Activated CD4-positive, alpha-beta T cell treated with anti-CD3 and anti-CD28 coated beads, Interleukin-2, amount 10 ng/mL, durations not matched to agents 7 days and 5 days (primary cell): ENCODE results near the gene CLIP4. TPM values are rescaled to one million over a fixed set of nuclear protein-coding genes. Genes with fewer than 3 reads are reported as not detected.

ENCODE experiments used
- CTCF ChIA-PET: fragments of 350-600 bp; sonication (Branson Sonifier 250); formaldehyde crosslinking; loops from one replicate; lab custom pipeline; 2021; ENCODE audit warnings: antibody characterized with exemption; lab: Charles Lee
- POLR2A ChIA-PET: fragments of 350-600 bp; sonication (Branson Sonifier 250); formaldehyde crosslinking; loops from one replicate; lab custom pipeline; 2021; ENCODE audit warnings: antibody characterized with exemption; lab: Charles Lee
- DNase-seq: peaks from one replicate; pipeline ENCODE4 v3.0.0-alpha.2; 2020
- H3K27ac Mint-ChIP-seq: one replicate; pipeline ENCODE4 v1.8.0; 2021; ENCODE audit warnings: mild to moderate bottlenecking, moderate library complexity, mixed read lengths
- H3K27me3 Mint-ChIP-seq: one replicate; pipeline ENCODE4 v1.8.0; 2021; ENCODE audit warnings: mixed read lengths
- H3K36me3 Mint-ChIP-seq: one replicate; pipeline ENCODE4 v1.8.0; 2021; ENCODE audit warnings: low read depth, mixed read lengths
- H3K4me1 Mint-ChIP-seq: one replicate; pipeline ENCODE4 v1.8.0; 2021; ENCODE audit warnings: mixed read lengths
- H3K4me3 Mint-ChIP-seq: one replicate; pipeline ENCODE4 v1.8.0; 2021; ENCODE audit warnings: mild to moderate bottlenecking, moderate library complexity, mixed read lengths
- H3K9me3 Mint-ChIP-seq: one replicate; pipeline ENCODE4 v1.8.0; 2021; ENCODE audit warnings: mixed read lengths
- total RNA-seq, 2 experiments: library from RNA; stranded (reverse); gene quantifications; one replicate each; pipeline ENCODE4 v1.2.3, GENCODE V29; 2021

Gene CLIP4
- total RNA-seq, 2 experiments from 2014 or later = 23.4 to 23.8 TPM

DNA sequence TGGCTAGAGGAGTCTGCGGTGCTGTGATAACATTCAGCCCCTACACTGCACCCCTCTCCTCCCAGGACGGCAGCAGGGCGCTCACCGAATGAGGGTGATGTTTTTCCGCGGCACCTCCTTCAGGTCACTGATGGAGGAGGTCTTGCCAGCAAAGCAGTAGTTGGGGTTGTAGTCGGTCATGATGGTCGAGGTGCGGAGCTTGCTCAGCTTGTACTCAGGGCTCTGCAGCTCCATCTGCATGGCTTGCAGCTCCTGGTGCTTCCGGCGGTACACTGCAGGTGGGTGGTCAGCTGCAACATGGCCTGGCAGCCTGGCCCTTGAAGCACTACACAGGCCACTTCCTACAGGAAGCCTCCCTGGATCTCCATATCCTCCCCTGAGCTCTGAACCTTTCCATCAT, 108.0 kb downstream of the CLIP4 start:
- H3K4me1 Mint-ChIP-seq = no peaks in the 10 kb centered on the region
- POLR2A ChIA-PET = no interaction called here
- no peaks in the 10 kb centered on the region for H3K36me3 Mint-ChIP-seq
- DNase-seq = no peak
- H3K27ac Mint-ChIP-seq = no peak overlapping the region
- no peak overlapping the region for H3K4me3 Mint-ChIP-seq
- CTCF ChIA-PET = interaction anchor here (1.1 kb wide), 1 partner anchor 9 kb away, joined by 3 read pairs; no protein-coding TSS in a partner anchor
- H3K27me3 Mint-ChIP-seq = no peaks in the 10 kb centered on the region
- no peaks in the 10 kb centered on the region for H3K9me3 Mint-ChIP-seq

DNA sequence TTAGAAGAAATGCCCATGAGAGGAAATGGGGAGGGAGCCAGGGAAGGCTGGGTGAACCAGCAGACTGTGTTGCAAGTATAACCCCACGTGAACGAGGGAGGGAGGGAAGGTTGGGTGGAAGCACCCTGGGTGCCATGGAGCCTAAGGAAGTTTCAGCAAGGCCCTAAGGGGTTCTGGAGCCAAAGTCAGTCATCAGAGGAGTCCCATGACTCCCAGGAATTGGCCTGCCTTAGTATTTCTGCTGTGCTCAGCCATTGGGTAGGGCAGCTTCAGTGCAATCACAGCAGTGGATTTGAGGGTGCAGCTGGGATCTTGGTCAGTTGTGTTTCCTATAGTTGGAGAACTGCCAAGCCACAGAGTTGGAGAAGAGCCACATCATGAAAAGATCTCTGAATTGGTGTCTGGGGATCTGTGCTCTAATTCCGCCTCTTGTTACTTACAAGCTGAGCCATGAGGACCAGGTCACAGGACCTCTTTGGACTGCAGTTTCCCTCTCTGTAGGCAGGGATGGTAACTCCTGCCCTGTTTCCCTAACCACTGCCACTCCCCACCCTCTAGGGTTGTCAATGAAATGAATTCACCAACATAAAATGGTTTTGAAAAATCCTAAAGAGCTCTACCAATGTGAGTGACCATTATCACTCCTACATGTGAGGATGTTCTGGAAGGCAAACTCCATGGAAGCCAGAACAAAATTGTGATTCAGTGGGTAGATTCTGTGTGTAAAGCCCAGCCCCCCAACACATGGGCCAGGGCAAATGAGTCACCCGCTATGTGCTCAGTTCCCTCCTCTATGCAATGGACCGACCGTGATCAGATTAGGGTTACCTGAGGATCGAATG, 108.9 kb downstream of the CLIP4 start:
- no peaks in the 10 kb centered on the region for H3K4me1 Mint-ChIP-seq
- H3K9me3 Mint-ChIP-seq = no peaks in the 10 kb centered on the region
- H3K27me3 Mint-ChIP-seq = no peaks in the 10 kb centered on the region
- no peaks in the 10 kb centered on the region for H3K36me3 Mint-ChIP-seq
- no peak overlapping the region for H3K4me3 Mint-ChIP-seq
- DNase-seq = no peak
- POLR2A ChIA-PET = interaction anchor here (0.6 kb wide), 1 partner anchor 245 kb away, joined by 4 read pairs; no protein-coding TSS in a partner anchor
- CTCF ChIA-PET = interaction anchor here (1.1 kb wide), 1 partner anchor 10 kb away, joined by 3 read pairs; no protein-coding TSS in a partner anchor
- no peak overlapping the region for H3K27ac Mint-ChIP-seq

DNA sequence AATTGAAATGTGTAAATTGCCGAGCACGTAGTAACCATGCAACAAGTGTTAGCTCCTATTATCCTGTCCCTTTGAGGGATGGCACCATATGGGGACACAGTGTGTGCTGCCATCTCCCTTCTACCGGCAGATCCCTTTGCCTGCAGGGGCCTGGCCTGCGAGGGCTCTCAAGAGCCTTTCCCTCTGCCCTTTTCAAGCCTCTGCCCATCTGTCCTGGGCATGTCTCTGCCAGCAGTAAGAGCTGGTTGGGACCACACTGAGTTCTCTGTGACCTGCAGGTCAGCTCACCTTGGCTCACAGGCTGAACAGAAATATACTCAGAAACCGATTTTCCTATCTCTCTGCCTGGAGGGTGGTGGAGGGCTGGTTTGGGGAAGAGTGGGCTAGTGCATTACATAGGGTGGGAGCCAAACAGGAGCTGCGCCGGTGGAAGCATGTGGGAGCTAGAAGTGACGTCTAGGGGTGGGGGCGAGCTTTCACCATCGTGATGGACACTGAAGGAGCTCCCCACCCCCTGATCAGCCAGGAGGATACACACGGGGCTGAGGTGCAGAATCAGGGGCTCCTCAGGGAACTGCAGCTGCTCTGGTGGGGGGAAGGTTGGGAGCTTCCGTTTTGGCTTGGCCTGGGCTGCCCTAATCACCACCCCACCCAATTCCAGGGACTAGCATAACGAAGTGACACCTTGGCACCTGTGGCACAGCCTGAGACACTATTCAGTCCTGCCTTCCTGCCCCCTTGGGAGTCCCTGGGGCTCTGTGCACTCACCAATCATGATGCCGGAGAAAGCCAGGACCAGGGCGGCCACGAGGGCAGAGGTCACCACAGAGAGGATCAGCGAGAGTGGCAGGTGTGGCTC, 109.7 kb downstream of the CLIP4 start:
- Mint-ChIP-seq H3K4me3 (no peak overlapping the region), H3K36me3 (no peaks in the 10 kb centered on the region), H3K27me3 (no peaks in the 10 kb centered on the region), H3K9me3 (no peaks in the 10 kb centered on the region), H3K4me1 (no peaks in the 10 kb centered on the region), H3K27ac (no peak overlapping the region)
- ChIA-PET POLR2A (no interaction called here), CTCF (no interaction called here)
- DNase-seq = no peak

DNA sequence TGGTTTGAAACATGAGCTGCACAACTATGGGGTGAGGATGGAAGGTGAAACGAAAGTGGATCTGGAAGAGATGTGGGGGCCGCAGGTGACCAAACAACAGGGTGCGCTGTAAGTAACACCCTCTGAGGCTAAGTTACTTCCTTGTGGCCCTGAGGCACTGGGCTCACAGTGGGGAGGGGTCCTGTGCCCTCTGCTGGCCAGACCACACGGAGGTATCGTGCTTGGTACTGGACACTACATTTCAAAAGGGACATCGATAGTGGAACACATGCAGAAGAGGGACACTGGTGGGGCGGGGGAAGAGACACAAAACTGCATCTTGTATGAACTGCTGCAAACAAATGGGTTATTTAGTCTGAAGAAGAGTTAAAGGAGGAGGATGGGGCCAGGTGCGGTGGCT, 110.6 kb downstream of the CLIP4 start:
- Mint-ChIP-seq H3K4me1 (no peaks in the 10 kb centered on the region), H3K4me3 (no peak overlapping the region), H3K9me3 (no peaks in the 10 kb centered on the region), H3K36me3 (no peaks in the 10 kb centered on the region), H3K27me3 (no peaks in the 10 kb centered on the region), H3K27ac (no peak overlapping the region)
- DNase-seq = no peak
- CTCF ChIA-PET = no interaction called here
- POLR2A ChIA-PET = no interaction called here

DNA sequence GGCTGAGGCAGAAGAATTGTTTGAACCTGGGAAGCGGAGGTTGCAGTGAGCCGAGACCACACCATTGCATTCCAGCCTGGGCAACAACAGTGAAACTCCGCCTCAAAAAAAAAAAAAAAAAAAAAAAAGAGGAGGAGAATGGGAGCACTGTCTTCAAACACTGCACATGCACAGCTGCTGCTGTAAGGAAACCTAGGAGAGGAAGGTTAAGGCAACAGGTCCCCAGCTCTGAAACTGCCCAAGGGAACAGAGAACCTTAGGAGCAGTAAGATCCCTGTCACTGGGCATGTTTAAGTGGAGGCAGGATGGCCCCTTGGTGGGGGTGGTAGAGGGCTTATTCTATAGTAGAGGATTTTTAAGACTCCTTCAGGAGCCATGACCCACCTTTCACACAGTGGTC, 111.2 kb downstream of the CLIP4 start:
- no peak overlapping the region for H3K27ac Mint-ChIP-seq
- no peaks in the 10 kb centered on the region for H3K9me3 Mint-ChIP-seq
- H3K4me3 Mint-ChIP-seq = no peak overlapping the region
- ChIA-PET CTCF (no interaction called here), POLR2A (no interaction called here)
- no peak for DNase-seq
- no peaks in the 10 kb centered on the region for H3K4me1 Mint-ChIP-seq
- H3K27me3 Mint-ChIP-seq = no peaks in the 10 kb centered on the region
- no peaks in the 10 kb centered on the region for H3K36me3 Mint-ChIP-seq

DNA sequence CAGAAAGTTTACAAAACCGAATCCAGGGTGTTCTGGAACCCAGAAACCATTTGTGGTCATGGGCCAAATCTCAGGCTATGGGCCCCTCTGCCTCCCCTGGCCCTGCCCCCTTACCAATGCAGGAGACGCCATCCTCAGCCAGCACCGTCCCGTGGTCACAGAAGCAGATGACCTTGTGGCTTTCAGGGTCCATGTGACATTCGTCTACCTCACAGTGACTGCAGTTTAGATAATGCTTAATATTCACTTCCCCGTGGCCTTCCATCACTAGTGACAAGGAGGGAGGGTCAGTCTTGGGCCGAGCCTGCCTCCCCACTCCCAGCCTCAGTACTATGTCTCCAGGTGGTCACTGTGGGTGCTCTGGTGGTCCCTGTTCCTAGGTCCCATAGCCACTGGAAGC, 111.6 kb downstream of the CLIP4 start:
- no peak overlapping the region for H3K27ac Mint-ChIP-seq
- H3K4me1 Mint-ChIP-seq = no peaks in the 10 kb centered on the region
- POLR2A ChIA-PET = no interaction called here
- CTCF ChIA-PET = interaction anchor here (0.9 kb wide), 1 partner anchor 185 kb away, joined by 3 read pairs; no protein-coding TSS in a partner anchor
- no peaks in the 10 kb centered on the region for H3K36me3 Mint-ChIP-seq
- H3K9me3 Mint-ChIP-seq = no peaks in the 10 kb centered on the region
- DNase-seq = no peak
- no peak overlapping the region for H3K4me3 Mint-ChIP-seq
- H3K27me3 Mint-ChIP-seq = no peaks in the 10 kb centered on the region

DNA sequence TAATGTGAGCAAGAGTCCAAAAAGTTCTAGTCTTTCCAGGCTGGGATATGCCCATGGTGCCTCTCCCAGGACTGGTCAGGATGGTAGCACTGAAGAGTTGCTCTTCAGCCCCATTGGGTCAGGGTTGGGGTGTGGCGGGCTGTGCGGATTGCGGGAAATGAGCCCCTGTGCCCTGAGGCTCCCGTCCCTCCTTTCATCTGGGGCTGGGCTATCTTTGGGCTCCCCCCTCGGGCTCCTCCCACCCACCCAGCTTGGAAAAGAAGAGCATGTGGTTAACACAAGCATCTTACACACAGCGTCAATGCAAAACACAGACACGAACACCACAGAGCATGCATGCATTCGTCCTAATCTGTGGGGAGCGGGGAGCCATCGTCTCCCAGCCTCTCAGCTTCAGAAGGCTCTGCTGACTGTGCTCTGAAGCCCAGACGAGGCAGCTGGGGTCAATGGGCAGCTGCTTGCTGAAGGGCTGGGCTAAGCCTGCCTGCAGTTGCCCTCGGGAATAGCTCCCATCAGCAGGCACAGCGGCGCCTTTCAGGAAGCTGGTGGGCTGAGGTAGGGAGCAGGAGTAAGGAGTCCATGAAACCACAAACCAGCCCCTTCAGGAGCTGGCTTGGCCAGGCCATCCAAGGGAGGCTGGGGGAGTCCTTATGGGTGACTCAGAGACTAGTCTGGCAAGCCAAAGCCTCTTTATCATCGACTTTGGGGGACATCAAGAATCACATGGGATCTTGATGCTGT, 112.9 kb downstream of the CLIP4 start:
- Mint-ChIP-seq H3K27ac (no peak overlapping the region), H3K4me3 (no peak overlapping the region), H3K27me3 (no peaks in the 10 kb centered on the region), H3K9me3 (no peaks in the 10 kb centered on the region), H3K36me3 (no peaks in the 10 kb centered on the region), H3K4me1 (no peaks in the 10 kb centered on the region)
- no peak for DNase-seq
- POLR2A ChIA-PET = no interaction called here
- CTCF ChIA-PET = interaction anchor here (0.9 kb wide), 1 partner anchor 186 kb away, joined by 3 read pairs; no protein-coding TSS in a partner anchor

DNA sequence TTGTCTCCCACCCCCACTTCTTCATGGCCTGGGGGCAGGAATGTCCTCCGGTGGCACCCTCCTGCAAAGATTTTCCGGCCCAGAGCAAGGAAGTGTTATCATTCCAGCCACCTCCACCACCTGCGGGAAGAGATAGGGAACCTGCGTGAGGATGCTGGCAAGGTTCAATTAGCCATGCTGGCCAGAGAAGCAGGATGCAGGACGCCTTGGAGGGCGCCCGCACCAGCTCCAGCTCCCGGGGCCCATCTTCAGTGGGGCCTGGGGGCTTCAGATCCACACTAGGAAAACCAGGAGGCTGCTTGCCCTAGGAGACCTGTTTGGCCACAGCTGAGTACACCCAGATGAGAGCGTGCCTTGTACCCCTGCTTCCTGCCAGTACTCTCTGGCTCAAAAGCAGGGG, 113.7 kb downstream of the CLIP4 start:
- POLR2A ChIA-PET = no interaction called here
- no peak for DNase-seq
- CTCF ChIA-PET = no interaction called here
- Mint-ChIP-seq H3K36me3 (no peaks in the 10 kb centered on the region), H3K27me3 (peaks cover 3% of the 10 kb centered on the region), H3K27ac (no peak overlapping the region), H3K4me1 (no peaks in the 10 kb centered on the region), H3K9me3 (no peaks in the 10 kb centered on the region), H3K4me3 (no peak overlapping the region)

DNA sequence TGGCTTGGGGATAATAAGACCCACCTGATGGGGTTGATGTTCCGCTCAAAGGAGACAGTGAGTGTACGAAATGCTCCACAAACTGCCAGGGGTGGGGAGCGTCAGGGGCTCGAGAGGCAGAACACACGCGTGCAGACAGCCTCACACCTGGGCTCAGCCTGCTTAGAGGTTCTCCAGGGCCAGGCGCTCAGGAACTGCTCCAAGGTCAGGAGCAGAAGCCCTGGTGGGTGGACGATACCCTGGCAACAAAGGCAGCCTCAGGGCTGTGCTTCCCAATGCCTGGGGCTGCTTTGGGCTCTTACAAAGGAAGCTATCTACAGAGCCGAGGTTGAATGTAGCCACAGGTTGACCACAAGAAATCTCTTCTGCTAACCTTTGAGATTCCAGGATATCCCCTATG, 114.4 kb downstream of the CLIP4 start:
- H3K27me3 Mint-ChIP-seq = peaks cover 3% of the 10 kb centered on the region
- no peaks in the 10 kb centered on the region for H3K9me3 Mint-ChIP-seq
- H3K4me1 Mint-ChIP-seq = no peaks in the 10 kb centered on the region
- ChIA-PET CTCF (no interaction called here), POLR2A (no interaction called here)
- DNase-seq = no peak
- no peak overlapping the region for H3K27ac Mint-ChIP-seq
- H3K36me3 Mint-ChIP-seq = no peaks in the 10 kb centered on the region
- H3K4me3 Mint-ChIP-seq = no peak overlapping the region

DNA sequence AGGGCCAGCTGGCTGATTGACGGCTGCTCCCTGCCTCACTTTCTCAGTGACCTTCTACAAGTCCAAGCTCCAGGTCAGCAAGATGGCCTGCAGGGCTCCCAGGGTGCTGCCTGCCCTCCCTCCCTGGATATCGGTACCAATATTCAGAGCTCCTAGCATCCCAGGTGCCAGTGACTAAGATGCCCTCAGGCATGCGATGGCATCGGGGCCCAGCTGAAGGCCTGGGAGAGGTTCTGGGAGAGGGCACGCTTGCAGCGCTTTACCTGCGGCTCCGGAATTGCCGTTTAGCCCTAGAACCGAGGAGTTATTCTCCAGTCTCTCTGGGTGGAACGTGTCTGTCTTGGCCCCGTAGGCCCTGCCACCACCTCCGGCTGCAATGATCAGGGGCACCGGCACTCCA, 116.8 kb downstream of the CLIP4 start:
- Mint-ChIP-seq H3K27me3 (peaks cover 3% of the 10 kb centered on the region), H3K36me3 (no peaks in the 10 kb centered on the region), H3K4me1 (no peaks in the 10 kb centered on the region), H3K4me3 (no peak overlapping the region), H3K27ac (no peak overlapping the region), H3K9me3 (no peaks in the 10 kb centered on the region)
- ChIA-PET CTCF (interaction anchor here (1.3 kb wide), 2 partner anchors 30 to 196 kb away, joined by 3 read pairs; no protein-coding TSS in a partner anchor), POLR2A (no interaction called here)
- DNase-seq = no peak

DNA sequence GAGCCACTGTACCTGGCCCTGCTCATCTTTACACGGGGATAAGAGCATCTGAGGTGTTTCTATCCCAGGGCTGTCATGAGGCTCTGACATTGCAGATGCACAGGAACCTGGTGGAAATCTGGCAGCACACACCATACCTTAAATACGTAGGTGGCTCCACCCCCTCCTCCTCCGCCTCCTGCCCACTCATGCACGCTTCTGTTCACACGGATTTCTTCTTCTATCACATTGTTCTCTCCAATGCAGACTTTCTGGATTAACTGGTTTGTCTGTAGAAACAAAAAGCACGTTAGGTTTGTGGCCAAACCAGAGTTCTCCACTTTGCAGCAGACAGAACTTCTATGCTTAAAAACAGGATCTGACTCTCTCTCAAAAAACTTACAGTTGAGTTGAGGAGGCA, 118.2 kb downstream of the CLIP4 start:
- Mint-ChIP-seq H3K4me1 (no peaks in the 10 kb centered on the region), H3K4me3 (no peak overlapping the region), H3K27ac (no peak overlapping the region), H3K9me3 (no peaks in the 10 kb centered on the region), H3K27me3 (peaks cover 3% of the 10 kb centered on the region), H3K36me3 (no peaks in the 10 kb centered on the region)
- DNase-seq = no peak
- CTCF ChIA-PET = no interaction called here
- POLR2A ChIA-PET = no interaction called here

DNA sequence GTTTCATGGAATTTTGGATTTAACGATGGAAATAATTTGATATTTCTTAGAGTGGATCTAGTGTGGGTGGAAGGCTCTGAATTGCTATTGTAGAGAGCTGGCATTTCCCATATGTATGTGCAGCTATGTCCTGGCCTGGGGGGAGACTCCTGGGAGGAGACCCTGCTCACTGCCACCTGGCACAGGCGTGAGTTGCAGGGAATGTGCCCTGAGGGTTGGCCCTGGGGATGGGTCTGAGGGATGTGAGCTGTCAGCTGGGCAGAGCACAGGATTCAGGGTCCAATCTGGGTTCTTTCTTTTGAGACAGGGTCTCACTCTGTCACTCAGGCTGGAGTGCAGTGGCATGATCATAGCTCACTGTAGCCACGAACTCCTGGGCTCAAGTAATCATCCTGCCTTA, 120.2 kb downstream of the CLIP4 start:
- no peaks in the 10 kb centered on the region for H3K9me3 Mint-ChIP-seq
- H3K4me3 Mint-ChIP-seq = no peak overlapping the region
- ChIA-PET CTCF (no interaction called here), POLR2A (no interaction called here)
- H3K36me3 Mint-ChIP-seq = no peaks in the 10 kb centered on the region
- DNase-seq = no peak
- H3K4me1 Mint-ChIP-seq = no peaks in the 10 kb centered on the region
- H3K27me3 Mint-ChIP-seq = peaks cover 3% of the 10 kb centered on the region
- H3K27ac Mint-ChIP-seq = no peak overlapping the region
